Measurements from ENCODE around the gene DCAF12L2. TPM values are rescaled to one million over a fixed set of nuclear protein-coding genes. Genes with fewer than 3 reads are reported as not detected.
A peak's percentile ranks its signal among the peaks of the same experiment; 100 is the strongest.
"Not testable (repeated sequence)": the region's sequence is repeated elsewhere in the genome, so short reads cannot be mapped to it uniquely, and the experiment has no call there.

Gene DCAF12L2
- polyA plus RNA-seq (ENCODE audit: low read depth in 6 of 6), result not detected

- Mint-ChIP-seq H3K36me3 (no peaks in the 10 kb centered on the region), H3K27ac (no peak within 1 kb of the TSS), H3K4me3 (peak within 1 kb of the TSS in 2 of 8 donors; percentile 52 to 73), H3K4me1 (no peaks in the 10 kb centered on the region), H3K9me3 (peaks cover 0 to 7% (median 3%) of the 10 kb centered on the region in 7 donors), H3K27me3 (peaks cover 0 to 15% (median 15%) of the 10 kb centered on the region in 3 donors)
- no peak for ATAC-seq (ENCODE audit: low read depth in 2 of 2)
- no peak for DNase-seq
Measured at GRCh38 chrX:126165721-126166461, at the start of gene DCAF12L2. Gene DCAF12L2, minus strand, starts transcription at chrX:126166289. Its CDS starts 365 bp downstream, at chrX:126165924.

GRCh38 chrX:126190888-126191287, 24.8 kb upstream of the DCAF12L2 start:
- not testable (repeated sequence) for H3K9me3 Mint-ChIP-seq; H3K27me3 Mint-ChIP-seq; DNase-seq; H3K4me3 Mint-ChIP-seq; ATAC-seq (ENCODE audit: low read depth in 2 of 2); H3K27ac Mint-ChIP-seq; H3K4me1 Mint-ChIP-seq; H3K36me3 Mint-ChIP-seq

GRCh38 chrX:126177133-126177840, 11.2 kb upstream of the DCAF12L2 start:
- no peak overlapping the region for H3K27ac Mint-ChIP-seq
- ATAC-seq (ENCODE audit: low read depth in 2 of 2) (no peak), DNase-seq (no peak)
- H3K4me3 Mint-ChIP-seq, result no peak overlapping the region
- no peaks in the 10 kb centered on the region for H3K4me1 Mint-ChIP-seq
- no peaks in the 10 kb centered on the region for H3K36me3 Mint-ChIP-seq
- peaks cover 0 to 5% (median 1%) of the 10 kb centered on the region in 7 donors for H3K9me3 Mint-ChIP-seq
- no peaks in the 10 kb centered on the region for H3K27me3 Mint-ChIP-seq

GRCh38 chrX:126170720-126171119, 4.6 kb upstream of the DCAF12L2 start:
- peaks cover 0 to 3% (median 0%) of the 10 kb centered on the region in 7 donors for H3K9me3 Mint-ChIP-seq
- ATAC-seq (ENCODE audit: low read depth in 2 of 2) (no peak), DNase-seq (no peak)
- H3K4me1 Mint-ChIP-seq, result no peaks in the 10 kb centered on the region
- H3K4me3 Mint-ChIP-seq, result no peak overlapping the region
- H3K36me3 Mint-ChIP-seq, result no peaks in the 10 kb centered on the region
- H3K27me3 Mint-ChIP-seq, result peaks cover 0 to 5% (median 0%) of the 10 kb centered on the region in 3 donors
- no peak overlapping the region for H3K27ac Mint-ChIP-seq

- Mint-ChIP-seq H3K36me3 (no peaks in the 10 kb centered on the region), H3K27me3 (peaks cover 0 to 15% (median 5%) of the 10 kb centered on the region in 3 donors), H3K4me3 (no peak overlapping the region), H3K4me1 (no peaks in the 10 kb centered on the region), H3K27ac (no peak overlapping the region), H3K9me3 (peaks cover 0 to 7% (median 3%) of the 10 kb centered on the region in 7 donors)
- no peak for ATAC-seq (ENCODE audit: low read depth in 2 of 2)
- DNase-seq, result no peak
Measured at GRCh38 chrX:126167560-126167959, 1.5 kb upstream of the DCAF12L2 start.

- Mint-ChIP-seq H3K9me3 (peaks cover 0 to 7% (median 3%) of the 10 kb centered on the region in 7 donors), H3K4me1 (no peaks in the 10 kb centered on the region), H3K36me3 (no peaks in the 10 kb centered on the region), H3K4me3 (no peak overlapping the region), H3K27me3 (peaks cover 0 to 15% (median 15%) of the 10 kb centered on the region in 3 donors), H3K27ac (no peak overlapping the region)
- ATAC-seq (ENCODE audit: low read depth in 2 of 2), result no peak
- DNase-seq, result no peak
Measured at GRCh38 chrX:126165401-126165720, 728 bp downstream of the DCAF12L2 start.

- Mint-ChIP-seq H3K9me3 (peaks cover 0 to 7% (median 3%) of the 10 kb centered on the region in 7 donors), H3K4me1 (no peaks in the 10 kb centered on the region), H3K4me3 (peak overlapping the region in 2 of 8 donors; percentile 42 to 59), H3K27me3 (peaks cover 0 to 15% (median 15%) of the 10 kb centered on the region in 3 donors), H3K36me3 (no peaks in the 10 kb centered on the region), H3K27ac (no peak overlapping the region)
- ATAC-seq (ENCODE audit: low read depth in 2 of 2) (no peak), DNase-seq (no peak)
Measured at GRCh38 chrX:126164689-126165400, 1.2 kb downstream of the DCAF12L2 start.

- Mint-ChIP-seq H3K36me3 (no peaks in the 10 kb centered on the region), H3K4me1 (no peaks in the 10 kb centered on the region), H3K27me3 (peaks cover 0 to 15% (median 15%) of the 10 kb centered on the region in 3 donors), H3K4me3 (peak overlapping the region in 1 of 8 donors; percentile 12), H3K27ac (no peak overlapping the region), H3K9me3 (peaks cover under 1 to 7% (median 3%) of the 10 kb centered on the region in 7 donors)
- no peak for ATAC-seq (ENCODE audit: low read depth in 2 of 2)
- DNase-seq, result no peak
Measured at GRCh38 chrX:126164226-126164625, 1.9 kb downstream of the DCAF12L2 start.

GRCh38 chrX:126141014-126141413, 25.1 kb downstream of the DCAF12L2 start:
- no peak for DNase-seq
- H3K27me3 Mint-ChIP-seq, result no peaks in the 10 kb centered on the region
- H3K4me3 Mint-ChIP-seq, result no peak overlapping the region
- H3K27ac Mint-ChIP-seq, result no peak overlapping the region
- no peaks in the 10 kb centered on the region for H3K36me3 Mint-ChIP-seq
- no peaks in the 10 kb centered on the region for H3K4me1 Mint-ChIP-seq
- ATAC-seq (ENCODE audit: low read depth in 2 of 2), result no peak
- peaks cover 0 to 5% (median 1%) of the 10 kb centered on the region in 7 donors for H3K9me3 Mint-ChIP-seq

GRCh38 chrX:126137899-126138298, 28.2 kb downstream of the DCAF12L2 start:
- no peaks in the 10 kb centered on the region for H3K27me3 Mint-ChIP-seq
- no peaks in the 10 kb centered on the region for H3K36me3 Mint-ChIP-seq
- no peak overlapping the region for H3K27ac Mint-ChIP-seq
- peaks cover 0 to 2% (median 0%) of the 10 kb centered on the region in 7 donors for H3K9me3 Mint-ChIP-seq
- ATAC-seq (ENCODE audit: low read depth in 2 of 2) (no peak), DNase-seq (no peak)
- H3K4me1 Mint-ChIP-seq, result no peaks in the 10 kb centered on the region
- no peak overlapping the region for H3K4me3 Mint-ChIP-seq

- Mint-ChIP-seq H3K4me3 (no peak overlapping the region), H3K9me3 (peaks cover 0 to 11% (median 3%) of the 10 kb centered on the region in 7 donors), H3K36me3 (no peaks in the 10 kb centered on the region), H3K4me1 (no peaks in the 10 kb centered on the region), H3K27ac (no peak overlapping the region), H3K27me3 (no peaks in the 10 kb centered on the region)
- DNase-seq, result no peak
- ATAC-seq (ENCODE audit: low read depth in 2 of 2), result no peak
Measured at GRCh38 chrX:126124721-126125120, 41.4 kb downstream of the DCAF12L2 start.

All from naive B cell (primary cell).